HG03378 (cell line): ENCODE results near the gene ACTG1.

Source experiments
- ATAC-seq: cut with Tn5 transposase; IDR thresholded peaks from one replicate; pipeline ENCODE4 v1.9.1; 2021; ENCODE audit warnings: mild to moderate bottlenecking, moderate library complexity; ENCODE audit not compliant: unreplicated experiment

The ACTG1 gene

DNA sequence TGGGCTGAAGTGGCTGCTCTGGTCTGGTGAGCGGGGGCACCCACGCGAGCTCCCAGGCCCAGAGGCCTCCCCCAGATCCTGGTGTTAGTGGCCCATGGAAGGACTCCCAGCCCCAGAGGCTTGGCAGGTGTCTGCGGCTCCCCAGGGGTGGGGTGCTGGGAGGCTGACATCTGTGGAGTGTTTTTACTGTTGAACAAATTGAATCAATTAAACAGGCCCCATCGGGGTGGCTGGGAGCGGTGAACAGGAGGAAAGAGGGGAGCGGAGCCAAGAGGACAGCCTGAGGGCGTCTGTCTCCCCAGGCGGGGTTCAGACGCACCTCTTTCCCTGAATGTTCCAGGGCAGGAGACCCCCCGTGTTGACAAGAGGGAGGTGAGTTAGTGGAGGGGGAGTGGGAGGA is 29.9 kb downstream of the ACTG1 start:
- ATAC-seq = no peak

DNA sequence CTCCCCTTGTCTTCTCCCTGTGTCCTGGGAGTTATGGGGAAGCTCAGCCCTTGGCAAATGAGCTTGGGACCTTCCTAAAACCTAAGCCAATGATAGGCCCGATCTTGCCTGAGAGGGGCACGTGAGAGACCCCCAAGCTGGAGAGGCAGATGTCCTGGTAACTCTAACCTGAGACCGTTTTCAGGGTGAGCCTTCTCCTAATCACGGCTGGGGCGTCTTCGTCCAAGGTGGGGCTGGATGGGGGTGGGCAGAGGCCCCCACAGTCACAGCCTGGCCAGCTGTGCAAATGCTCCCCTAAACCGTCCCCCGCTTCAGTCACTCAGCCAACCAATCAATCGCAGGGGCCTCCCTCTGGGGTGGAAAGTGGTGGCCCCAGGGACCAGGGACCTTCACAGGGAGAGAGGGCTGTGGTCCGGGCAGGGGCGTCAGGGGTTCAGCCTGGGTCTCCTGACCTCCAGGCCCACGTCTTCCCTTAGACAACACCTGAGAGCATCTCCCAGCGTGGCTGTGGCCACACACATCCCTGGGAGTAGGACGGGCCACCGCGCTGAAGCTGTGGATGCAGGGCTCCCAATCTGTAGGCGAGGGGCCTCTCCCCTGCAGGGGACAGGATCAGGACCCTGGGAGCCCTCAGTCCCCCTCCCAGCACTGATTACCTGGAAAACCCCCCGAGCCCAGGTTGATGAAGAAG is 30.6 kb downstream of the ACTG1 start:
- no peak for ATAC-seq

DNA sequence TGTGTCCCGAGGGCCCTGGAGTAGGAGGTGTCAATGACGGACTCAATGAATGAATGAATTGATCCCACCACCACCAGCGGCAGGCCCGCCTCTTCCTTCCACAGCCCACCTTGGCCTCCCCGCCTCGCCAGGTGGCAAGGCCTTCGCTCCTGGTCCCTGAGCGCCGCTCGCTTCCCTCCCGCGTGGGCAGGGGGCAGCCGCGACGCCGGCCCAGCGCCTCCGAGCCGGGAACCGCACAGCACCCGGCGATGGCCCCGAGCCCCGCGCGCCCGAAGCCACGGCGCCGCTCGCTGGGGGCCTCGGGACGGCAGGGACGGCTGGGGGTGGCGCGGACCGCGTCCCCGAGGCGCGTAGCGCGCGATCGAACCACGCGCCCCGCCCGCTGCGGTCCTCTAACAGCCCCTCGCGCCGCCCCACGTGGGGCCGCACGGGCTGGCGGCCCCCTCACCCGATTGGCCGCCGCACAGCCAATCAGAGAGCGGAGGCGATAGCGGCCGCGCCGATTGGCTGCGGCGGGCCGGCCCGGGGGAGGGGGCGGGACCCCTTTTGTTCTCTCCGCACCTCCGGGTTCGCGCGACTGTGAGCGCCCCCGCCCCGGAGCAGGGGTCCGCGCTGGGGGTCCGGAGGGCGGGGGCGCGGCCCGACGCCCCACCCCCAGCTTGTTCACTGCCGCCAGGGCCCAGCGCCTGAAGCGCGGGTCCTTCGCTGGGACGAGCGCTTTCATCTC is 31.4 kb downstream of the ACTG1 start:
- no peak for ATAC-seq

DNA sequence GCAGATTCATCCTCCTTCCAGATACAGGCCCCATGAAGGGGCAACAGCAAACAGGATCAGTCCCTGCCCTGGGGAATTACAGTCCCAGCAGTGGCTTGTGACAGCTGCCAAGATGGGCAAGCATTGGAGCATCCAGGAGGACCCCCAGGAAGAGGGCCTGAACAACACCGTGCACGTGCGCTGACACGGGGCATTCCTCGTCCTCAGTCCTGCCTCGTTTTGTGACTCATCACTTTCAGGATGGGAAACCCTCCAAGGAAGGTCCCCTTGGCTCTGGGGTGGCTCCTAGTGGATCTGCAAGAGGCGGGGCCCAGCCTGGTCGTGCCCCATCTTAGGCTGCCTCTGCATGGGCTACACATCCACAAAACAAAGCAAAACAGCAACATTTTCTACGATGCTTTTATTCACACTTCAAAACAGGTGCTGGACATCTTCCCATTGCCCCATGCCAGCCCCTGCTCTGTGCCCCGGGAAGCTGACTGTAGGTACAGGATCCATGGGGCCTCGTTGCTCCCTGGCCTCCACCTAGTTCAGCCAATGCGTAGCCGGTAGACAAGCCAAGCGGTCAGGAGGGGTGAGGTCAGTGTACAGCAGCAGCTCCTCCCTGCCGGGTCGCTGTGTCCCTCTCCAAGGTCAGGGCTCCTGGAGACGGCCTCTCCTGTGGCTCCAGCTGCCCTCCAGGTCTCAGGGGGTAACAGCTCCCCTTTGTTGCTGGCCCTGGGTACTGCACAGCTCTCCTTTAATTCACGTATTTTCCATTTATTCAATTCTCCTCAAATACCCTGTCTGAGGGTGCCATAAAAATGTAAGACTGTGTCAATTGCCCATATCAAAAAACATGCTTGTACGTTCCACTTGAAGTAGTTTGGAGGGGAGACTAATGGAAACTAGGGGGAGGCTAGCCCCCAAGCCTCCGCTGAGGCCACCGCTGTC is 32.2 kb downstream of the ACTG1 start:
- no peak for ATAC-seq

DNA sequence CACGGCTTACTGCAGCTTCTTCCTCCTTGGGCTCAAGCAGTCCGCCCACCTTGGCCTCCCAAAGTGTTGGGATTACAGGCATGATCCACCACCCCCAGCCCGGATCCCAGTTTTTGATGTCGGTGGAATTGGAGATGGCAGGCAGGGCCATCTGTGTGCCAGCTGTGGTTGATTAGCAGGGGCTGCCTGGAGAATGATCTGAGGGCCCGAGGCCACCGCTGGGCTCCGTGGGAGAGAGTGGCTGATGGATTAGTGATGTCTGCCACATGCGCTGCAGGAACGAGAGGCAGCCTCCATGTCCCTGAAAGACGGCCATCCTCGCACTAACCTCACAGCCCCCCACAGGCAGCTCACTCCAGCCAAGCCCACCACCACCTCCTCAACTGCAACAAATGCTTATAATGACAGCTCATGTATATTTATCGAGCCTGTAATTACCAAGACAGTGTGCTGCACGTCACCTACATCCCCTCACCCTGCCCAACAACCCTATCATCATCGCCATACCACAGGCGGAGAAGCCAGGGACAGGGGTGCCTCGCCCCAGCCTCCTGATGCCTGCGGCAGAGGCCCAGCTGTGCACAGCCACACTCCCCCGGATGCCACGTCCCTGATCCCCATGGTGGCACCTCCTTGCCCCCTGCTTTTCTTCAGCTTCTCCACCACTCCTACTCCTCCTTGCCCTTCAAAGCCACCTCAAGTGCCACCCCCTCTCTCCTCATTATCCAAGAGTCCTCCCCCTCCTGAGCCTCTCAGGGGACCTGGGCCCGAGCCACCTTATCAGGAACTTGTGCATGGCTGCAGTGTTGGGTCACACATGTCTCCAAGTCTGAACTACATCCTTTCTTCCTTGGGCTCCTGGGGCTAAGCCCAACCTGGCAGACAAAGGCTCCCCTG is 33.2 kb downstream of the ACTG1 start:
- no peak for ATAC-seq

DNA sequence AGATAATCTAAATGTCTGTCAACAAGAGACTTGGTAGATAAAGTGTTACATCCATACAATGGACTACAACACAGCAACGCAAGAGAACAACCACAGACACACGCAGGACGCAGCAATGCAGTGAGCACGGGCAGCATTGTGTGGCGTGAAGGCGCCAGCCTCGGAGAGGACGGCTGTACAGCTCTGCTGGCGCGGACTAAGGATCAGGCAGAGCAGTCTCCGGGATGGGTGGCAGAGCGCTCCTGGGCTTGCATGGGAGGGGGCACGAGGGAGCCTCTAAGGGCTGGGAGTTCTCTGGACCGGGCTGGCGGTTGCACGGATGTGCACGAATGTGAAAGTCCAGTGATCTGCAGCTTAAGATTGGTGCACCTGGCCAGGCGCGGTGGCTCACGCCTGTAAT is 34.5 kb downstream of the ACTG1 start:
- ATAC-seq = no peak

DNA sequence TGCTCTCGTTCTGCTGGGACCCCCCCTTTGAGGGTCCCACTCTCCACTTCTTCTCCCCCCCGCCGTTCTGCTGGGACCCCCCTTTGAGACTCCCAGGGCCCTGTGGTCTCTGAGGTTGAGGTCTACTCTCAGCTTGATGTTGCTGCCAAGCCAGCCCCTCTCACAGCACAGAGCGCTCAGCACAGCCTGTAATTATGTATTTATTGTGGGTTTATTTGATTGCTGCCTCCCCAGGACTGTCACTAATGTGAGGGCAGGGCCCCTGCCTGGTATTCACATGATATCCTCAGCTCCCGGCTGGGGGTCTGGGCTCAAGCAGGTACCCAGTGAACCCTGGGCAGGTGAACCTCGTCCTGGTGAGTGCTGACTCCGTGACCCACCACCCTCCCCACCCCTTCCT is 35.4 kb downstream of the ACTG1 start:
- no peak for ATAC-seq

DNA sequence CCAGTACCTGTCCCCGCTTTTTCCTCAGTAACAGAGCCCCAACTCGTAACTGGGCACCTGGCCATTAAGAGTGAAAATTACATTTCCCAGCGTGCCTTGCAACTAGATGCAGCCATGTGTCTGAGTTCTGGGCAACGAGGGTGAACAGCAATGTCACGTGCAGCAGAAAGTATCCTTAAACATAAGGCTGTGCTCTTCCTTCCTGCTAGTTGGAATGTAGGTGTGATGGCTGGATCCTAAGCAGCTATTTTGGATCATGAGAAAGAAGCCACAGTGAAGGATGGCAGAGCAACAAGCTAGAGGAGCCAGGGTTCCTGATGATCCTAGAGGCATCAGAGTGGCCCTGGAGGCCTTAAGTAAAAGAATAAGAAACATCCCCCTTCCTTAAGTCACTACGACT is 36.0 kb downstream of the ACTG1 start:
- no peak for ATAC-seq

DNA sequence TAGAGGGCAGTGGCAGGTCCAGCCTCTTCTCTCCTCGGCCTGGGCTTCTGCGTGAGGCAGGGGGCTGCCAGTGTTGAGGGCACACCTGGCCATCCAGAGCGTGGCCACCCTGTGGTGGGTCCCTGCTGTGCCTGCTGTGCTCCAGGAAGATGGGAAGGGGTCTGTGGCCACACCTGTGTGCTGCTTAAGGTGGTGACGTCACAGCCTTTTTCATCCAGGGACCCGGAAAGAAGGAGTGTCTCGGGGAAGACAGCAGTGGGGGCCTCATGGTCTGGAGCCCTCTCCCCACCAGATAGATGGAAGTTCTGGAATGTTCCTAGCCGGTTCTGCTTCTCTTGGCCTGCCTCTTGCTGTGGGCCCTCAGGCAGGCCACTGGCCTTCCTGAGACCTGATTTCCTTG is 36.5 kb downstream of the ACTG1 start:
- no peak for ATAC-seq

DNA sequence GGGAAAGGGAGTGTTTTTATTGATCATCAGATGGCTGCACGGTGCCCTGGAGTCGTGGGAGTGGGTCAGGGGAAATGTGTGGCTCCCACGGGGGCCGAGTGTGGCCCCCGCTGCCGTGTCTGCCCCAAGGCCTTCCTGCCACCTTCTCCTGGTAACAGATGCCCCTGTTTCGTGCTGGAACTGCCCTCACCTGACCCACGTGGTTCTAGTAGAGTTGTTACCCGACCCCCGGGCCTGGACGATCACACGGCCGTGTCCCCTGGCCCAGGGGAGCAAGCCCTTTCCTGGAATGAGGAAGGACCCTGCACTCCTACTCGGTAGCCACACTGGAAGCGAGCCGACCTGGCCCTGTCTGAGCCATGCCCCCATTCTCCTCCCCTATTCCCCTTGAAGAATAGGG is 37.6 kb downstream of the ACTG1 start:
- no peak for ATAC-seq

DNA sequence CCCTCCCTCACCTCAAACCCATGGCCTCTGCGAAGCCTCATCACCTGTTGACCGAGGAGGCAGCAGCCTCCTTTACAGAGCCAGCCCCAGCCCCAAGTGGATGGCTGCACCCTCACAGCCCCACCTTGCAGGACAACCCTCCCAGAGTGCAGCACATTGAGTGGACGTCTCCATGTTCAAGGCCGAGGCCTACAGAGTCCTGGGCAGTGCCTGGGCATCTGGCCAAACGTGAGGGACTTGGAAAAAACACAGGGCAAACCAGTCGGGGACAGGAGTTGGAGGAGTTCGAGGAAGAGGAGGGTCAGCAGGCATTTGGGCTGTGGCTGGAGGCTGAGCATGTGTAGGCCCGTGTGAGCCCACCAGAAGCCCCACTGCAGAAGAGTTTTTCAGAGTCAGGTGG is 39.6 kb downstream of the ACTG1 start:
- no peak for ATAC-seq

DNA sequence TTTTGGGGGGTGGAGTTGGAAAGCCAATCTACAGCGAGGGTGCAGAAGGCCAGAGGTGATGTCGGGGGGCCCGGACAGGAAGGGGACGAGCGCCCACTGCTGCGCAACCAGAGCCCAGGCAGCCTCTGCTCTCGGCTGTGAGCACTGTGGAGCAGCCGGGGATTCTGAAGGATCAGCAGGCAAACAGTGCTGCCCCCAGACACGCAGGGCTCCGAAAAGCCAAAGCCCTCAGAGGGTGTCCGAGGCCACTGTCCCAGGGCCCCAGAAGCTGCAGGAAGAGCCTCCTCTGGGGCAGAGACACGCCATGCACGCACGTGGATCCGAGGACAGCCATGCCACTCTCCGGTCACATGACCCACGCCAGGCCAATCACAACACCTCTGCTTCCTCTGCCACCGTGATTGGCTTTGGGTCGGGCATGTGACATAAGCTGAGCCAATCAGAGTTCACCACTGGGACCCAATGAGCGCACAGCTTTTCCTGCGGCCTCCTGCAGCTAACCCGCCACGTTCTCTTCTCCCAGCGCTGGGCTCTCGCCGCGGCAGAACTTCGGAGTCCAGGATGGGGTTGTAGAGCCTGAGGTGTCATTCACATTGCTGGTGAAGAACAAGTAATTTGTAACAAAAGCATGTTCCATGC is 40.7 kb downstream of the ACTG1 start:
- no peak for ATAC-seq

DNA sequence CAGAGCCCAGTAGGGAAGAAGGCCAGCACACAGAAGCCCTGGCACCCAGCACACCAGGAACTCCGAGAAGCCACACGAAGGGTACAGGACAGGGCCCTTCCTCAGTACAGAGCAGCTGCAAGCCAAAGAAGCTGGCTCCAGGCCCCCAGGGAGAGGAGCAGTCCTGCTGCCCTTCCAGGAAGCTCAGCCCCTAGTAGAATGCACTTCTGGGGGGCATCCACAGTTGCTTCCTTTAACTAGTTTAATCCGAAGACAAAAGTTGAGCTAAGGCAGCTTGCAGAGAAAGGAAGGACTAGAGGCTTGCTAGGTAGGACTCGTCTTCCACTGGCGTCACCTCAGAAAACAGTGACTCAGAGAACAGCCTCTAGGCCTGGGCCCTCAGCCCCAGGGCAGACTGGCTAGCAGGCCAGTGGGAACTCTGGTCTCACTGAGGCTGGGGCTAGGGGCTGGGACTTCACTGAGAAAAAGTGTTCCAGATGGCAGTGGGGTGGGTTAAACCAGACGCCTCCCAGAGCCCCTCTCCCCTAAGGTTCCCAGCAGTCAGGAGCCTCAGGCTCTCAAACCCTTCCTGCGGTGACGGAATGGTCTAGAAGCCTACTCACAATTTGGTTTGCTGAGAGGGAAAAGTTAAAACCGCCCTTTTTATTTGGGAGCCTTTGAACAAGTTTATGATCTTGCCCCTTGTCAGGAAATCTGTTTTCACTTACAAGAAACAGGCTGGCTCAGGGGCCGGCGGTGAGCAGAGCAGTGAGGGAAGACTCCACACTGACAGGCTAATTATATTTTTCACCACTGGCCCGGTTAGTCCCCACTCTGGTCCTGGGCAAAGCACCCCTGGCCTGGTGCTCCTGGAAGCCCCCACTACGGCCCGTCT is 41.4 kb downstream of the ACTG1 start:
- no peak for ATAC-seq

DNA sequence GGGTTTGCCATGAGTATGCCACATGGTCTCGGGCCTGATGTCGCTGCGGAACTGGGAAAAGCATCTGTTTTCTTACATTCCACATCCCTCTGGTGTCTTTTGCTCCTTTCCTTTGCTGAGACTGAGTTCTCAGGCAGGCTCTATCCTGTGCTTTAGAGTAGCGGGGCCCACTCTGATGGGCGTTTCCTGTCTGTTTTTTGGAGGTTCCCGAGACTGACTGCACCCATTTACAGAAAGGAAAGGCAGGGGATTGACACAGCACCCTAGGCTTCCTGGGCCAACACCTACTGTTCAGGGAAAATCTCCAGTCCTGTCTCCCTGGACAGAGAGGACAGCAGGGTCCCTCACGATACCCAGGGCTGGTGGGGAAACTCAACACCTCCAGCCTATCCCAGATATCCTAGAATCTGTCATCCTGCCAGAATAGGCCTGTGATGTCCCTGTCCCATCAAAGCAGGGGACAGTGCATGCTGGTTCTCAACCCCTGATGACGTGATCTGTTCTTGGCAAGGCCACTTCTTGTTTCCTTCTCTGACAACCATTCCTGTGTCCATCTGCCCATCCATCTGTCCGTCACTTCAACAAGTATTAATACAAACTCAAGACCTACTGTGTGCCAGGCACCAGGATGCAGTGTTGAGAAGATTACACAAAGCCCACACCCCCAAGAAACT is 42.2 kb downstream of the ACTG1 start:
- no peak for ATAC-seq

DNA sequence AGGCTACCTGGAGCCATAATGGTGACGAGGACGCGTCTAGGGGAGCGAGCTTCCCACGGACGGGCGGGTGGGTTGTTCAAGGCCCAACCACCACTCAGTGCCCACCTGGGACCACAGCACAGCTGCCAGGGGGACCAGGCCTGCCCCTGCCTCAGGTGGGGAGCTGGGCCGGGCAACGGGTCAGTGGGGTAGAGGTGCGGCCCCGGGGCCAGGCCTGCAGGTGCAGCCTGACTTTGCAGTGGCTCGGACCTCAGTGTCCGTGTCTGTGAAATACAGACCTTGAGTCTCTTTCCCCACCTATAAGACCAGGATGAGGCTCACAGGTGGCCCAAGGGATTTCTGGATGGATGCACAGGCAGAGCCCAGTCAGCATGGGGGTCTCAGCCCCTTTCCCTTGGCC is 43.3 kb downstream of the ACTG1 start:
- no peak for ATAC-seq

DNA sequence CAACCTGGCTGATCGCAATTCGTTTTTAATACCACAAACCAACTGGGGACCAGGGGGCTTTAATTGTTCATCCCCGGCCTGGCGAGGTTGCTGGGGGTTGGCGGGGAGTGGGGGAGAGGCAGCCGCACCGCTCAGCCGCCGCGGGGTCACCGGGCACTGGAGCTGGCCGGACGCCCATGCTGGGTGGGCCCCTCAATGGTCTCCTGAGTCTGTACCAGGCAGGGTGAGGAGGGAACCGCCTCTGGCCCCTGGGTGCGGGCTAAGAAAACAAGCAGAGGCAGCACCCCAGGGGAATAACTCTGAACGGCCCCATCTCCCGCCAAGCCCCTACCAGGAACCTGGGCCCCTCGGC is 43.9 kb downstream of the ACTG1 start:
- ATAC-seq = no peak

DNA sequence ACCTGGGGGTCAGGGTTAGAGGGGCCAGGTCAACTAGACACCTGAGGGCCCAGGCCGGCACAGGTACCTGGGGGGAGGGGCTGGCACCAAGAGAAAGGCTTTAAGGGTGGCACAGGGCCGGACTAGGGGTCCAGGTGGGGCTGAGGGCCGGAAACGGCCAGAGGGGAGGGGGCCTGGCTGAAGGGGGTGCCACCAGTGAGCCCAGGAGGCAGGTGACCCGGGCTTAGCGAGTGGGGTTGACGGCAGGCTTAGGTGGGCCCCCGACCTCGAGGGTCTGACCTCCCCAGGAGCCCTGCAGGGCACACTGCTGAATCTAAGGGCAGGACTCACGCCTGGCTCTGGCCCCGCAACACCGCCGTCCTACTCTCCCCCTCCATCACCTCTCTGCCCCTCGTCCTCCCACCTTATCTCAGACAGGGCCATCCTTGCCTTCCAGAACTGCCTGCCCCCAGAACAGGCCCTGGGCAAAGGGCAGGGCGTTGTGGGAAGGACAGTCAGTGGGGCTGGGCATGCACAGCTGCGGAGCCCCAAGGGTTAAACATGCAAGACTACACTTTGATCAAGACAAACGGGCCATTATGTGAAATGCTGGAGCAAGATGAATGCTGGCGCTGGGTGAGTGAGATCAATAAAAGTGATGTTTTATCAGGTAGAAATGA is 44.4 kb downstream of the ACTG1 start:
- ATAC-seq = no peak
